Vagina (tissue), 2 donors: Measurements from ENCODE around the gene TSHR.

Source experiments
- CTCF ChIP-seq, 3 experiments: fragments of 450-650 bp in 2 of 3; fragments of 200-600 bp in 1 of 3; sonication (generic) in 1 of 3; IDR thresholded peaks; one replicate each; pipeline ENCODE4 v1.5.1; 2017 to 2019; ENCODE audit warnings: antibody characterized with exemption in 3 of 3, mild to moderate bottlenecking in 2 of 3, moderate library complexity in 2 of 3
- POLR2AphosphoS5 ChIP-seq, 2 donors: sonication (generic); formaldehyde crosslinking; IDR thresholded peaks; one replicate each; pipeline ENCODE4 v1.9.0; 2017; ENCODE audit warnings: antibody characterized with exemption in 2 of 2, mild to moderate bottlenecking in 2 of 2, low read depth in 1 of 2; ENCODE audit not compliant: insufficient read depth in 1 of 2

GRCh38 chr14:81170104-81170828, 214.8 kb downstream of the TSHR start:
- TF ChIP-seq CTCF (IDR thresholded peaks at IDR 0.05) (peak; percentile 59 to 83 (median 67)), POLR2AphosphoS5 (IDR thresholded peaks at IDR 0.05; ENCODE audit: insufficient read depth in 1 of 2, low read depth in 1 of 2) (peak; percentile 83 to 94)
